Hematopoietic multipotent progenitor cell treated with erythropoietin and hydrocortisone succinate and interleukin-3 and kit ligand, for 4 days (in vitro differentiated cells): ENCODE results near the gene SMG7.
"Not testable (repeated sequence)": the region's sequence is repeated elsewhere in the genome, so short reads cannot be mapped to it uniquely, and the experiment has no call there.

Experiments
- DNase-seq: peaks from one replicate; pipeline ENCODE4 v3.0.0-alpha.2; 2015

The SMG7 gene, protein sequence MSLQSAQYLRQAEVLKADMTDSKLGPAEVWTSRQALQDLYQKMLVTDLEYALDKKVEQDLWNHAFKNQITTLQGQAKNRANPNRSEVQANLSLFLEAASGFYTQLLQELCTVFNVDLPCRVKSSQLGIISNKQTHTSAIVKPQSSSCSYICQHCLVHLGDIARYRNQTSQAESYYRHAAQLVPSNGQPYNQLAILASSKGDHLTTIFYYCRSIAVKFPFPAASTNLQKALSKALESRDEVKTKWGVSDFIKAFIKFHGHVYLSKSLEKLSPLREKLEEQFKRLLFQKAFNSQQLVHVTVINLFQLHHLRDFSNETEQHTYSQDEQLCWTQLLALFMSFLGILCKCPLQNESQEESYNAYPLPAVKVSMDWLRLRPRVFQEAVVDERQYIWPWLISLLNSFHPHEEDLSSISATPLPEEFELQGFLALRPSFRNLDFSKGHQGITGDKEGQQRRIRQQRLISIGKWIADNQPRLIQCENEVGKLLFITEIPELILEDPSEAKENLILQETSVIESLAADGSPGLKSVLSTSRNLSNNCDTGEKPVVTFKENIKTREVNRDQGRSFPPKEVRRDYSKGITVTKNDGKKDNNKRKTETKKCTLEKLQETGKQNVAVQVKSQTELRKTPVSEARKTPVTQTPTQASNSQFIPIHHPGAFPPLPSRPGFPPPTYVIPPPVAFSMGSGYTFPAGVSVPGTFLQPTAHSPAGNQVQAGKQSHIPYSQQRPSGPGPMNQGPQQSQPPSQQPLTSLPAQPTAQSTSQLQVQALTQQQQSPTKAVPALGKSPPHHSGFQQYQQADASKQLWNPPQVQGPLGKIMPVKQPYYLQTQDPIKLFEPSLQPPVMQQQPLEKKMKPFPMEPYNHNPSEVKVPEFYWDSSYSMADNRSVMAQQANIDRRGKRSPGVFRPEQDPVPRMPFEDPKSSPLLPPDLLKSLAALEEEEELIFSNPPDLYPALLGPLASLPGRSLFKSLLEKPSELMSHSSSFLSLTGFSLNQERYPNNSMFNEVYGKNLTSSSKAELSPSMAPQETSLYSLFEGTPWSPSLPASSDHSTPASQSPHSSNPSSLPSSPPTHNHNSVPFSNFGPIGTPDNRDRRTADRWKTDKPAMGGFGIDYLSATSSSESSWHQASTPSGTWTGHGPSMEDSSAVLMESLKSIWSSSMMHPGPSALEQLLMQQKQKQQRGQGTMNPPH

DNA sequence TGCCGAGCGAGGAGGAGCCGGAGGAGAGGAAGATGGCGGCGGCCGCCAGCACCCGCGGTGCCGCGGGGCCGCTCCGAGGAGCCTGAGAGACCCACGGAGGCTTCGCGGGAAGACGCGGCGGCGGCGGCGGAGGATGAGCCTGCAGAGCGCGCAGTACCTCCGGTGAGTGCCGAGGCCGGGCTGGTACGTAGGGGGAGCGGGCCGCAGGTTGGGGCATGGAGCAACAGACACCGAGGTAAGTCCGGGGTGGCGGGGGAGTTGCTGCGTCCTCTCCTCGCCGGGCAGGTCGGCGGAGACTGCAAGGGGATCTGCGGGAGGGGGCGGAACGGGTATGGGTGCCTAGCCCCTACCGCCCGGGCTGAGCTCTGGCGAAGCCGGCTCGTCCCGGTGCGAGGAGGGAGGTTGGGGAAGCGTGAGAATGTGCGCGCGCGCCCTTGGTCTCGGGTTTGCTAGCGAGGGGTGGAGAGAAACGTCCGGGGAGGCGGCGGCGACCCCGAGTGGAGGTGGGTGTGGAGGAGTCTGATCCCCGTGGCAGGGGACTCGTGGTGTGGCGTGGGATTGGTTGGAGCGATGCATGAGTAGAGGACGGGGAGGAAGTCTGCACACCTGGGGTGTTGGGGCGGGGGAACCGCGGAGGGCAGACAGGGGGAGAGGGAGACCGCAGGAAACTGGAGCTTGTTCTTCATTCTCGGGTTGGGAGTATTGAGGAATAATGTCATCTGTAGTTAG is at the start of gene SMG7:
TSS of gene SMG7 (plus strand) at position 12 of the 729 bp plus-strand sequence. CDS start at position 134, 122 bp downstream.
- DNase-seq, result peak; percentile 66

DNA sequence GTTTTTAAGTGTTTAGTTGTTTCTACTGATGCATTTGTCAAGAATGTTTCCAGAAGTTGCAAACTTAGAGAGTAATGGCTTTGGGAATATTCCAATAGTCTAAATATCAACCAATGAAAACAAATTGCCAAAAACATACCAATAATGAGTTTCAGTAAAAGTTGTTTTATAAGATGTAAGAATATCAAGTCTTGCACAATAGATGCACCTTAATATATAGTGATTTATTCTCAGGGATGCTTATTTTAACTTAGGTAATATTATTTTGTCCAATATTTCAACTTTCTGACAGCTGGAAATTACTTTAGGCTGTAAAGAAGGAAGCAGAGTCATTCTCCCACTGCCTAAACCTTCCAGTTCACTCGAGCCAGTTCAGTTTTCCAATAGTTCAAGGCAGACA is 48.8 kb upstream of the SMG7 start:
- DNase-seq, result no peak

DNA sequence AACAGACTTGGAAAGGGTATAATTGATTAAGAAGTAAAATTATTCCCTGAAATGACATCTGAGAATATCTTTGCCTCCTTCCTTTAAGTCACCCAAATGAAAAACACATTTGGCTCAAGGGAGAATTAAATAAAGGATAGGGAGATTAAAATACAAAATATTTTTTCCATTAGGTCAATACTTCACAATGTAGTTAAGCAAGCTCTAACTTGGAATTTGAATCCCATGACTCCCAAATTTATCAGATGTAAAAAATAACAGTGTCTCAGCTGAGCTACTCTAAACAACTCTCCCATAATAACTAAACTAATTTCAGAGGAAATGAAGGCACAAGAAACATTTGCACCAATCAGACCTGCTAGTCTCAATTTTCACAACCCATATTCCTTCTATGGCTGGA is 47.6 kb upstream of the SMG7 start:
- no peak for DNase-seq

DNA sequence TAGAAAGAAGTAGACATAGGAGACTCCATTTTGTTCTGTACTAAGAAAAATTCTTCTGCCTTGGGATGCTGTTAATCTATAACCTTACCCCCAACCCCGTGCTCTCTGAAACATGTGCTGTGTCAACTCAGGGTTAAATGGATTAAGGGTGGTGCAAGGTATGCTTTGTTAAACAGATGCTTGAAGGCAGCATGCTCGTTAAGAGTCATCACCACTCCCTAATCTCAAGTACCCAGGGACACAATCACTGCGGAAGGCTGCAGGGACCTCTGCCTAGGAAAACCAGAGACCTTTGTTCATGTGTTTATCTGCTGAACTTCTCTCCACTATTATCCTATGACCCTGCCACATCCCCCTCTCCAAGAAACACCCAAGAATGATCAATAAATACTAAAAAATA is 44.7 kb upstream of the SMG7 start:
- DNase-seq, result not testable (repeated sequence)

DNA sequence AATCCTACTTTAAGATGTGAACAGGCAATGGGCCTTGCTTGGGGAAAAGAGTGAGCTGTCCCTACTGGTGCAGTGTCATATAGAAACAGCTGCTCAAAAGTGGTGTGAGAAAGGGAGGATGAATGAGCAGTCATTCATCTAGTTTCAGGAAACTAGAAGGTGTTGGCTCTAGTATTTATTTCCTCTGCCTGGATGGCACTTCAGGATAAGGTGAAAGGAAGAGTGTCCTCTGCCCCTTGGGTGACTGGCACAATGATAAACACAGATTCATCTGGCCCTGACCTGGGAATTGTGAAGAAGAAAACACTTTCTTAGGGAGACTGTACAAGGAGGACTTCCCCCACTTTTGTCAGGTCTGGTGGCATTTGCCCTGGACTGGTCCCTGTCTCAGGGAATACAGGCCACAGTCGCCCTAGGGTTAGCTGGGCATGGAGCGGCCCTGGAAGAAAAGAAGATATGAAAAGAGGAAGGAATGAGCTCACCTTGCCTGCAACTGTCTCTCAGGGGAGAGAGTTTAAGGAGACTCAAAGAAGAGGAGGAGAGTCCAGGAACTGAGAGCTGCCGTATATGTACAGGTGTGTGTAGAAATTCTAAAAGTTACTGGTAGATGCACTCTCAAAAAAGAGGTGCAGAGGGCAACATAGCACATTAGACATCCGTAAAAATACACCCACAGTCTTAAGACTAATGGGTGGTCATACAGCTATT is 40.3 kb upstream of the SMG7 start:
- DNase-seq, result no peak

DNA sequence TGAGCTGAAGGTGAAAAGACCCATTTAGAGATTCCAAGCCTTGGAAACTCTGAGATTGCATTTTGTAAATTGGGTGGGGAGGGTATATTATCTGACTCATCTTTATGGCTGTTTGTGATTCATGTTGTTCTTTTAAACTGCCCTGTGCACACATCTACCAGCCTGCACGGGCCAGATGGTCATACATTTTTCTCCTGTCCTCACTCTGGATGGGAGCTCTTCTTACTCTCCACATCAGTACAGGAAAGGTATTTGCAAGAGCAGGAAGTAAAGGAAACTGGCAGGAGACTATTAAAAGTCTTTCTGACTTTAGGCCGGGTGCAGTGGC is 39.8 kb upstream of the SMG7 start:
- DNase-seq, result no peak

DNA sequence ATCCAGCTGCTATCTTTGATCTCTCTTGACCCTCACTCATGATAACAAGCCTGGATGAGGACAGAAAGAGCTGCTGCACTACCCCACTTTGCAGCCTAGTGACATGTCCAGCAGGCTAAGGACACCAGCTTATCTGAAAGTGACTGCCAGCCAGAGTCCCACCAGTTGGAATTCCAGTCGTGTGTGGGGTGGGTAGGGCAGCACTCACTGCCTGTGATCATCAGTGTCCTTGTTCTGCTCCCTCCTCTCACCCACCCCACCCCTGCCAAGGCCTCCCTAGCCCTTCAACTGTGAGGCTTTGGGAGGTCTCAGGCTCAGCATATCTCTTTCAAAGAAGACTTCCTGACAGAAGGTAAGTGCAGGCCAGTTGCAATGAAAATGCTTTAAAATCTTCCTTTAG is 38.6 kb upstream of the SMG7 start:
- no peak for DNase-seq

DNA sequence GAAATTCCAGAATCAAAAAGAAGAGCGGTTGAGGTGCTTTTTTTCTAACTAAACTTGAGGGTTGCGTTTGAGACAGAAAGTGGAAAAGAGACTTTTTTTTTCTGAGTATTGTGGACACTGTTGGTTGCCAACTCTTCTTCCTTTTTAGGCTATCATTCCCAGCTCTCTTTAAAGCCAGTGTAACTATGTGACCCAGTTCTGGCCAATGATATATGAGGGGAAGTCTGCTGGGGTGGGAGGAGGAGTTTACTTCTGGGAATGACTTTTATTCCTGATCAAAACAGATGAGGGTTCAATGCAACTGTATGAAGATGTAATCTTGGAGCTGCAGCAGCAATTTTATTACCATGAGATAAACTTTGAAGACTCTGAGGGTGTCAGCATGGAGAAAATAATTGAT is 36.8 kb upstream of the SMG7 start:
- no peak for DNase-seq

DNA sequence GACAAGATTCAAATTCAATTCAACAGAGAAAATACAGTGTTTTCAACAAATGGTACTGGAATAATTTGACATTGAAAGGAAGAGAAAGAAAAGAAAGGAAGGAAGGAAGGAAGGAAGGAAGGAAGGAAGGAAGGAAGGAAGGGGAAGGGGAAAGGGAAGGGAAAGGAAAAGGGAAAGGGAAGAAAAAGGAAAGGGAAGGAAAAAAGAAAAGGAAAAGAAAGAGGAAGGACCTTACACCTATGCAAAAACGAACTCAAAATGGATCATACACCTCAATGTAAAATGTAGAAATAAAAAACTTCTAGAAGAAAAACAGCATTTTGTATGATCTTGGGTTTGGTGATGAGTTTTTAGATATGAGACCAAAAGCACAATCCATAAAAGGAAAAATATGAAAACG is 34.2 kb upstream of the SMG7 start:
- DNase-seq, result no peak

DNA sequence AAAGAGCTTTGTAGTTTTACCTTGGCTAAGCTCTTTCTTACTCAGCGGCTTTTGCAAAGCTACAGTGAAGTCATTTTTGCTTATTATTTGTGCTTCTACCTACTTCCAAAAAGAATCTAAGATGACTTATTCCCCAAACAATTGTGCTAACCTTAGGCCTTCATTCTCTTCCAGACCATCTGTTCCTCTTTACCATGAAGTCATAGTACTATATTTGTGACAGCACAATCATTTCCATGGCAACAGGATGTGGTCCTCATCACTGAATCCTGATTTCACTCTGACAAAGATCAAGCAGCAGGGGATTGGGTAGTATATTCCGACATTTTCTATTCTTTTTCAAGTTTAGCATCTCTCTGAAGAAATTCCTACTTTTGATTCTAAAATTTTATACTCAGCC is 29.3 kb upstream of the SMG7 start:
- DNase-seq, result no peak

DNA sequence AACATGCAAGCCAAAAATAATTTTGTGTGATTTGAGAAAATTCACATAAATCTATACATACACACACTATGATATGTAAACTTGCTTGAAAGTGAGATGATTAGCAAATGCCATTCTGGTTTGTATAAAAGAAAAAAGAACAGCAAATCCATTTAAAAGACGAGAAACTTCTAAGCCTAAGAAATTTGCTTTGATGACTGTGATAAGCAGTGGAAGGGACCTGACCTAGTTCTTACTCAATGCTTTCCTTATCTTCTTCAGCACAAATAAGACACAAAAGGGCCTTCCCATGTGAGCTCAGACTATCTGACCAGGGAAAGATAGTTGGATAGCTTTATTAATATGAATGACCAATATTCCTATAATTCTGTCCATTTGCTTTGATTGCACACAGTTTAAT is 28.8 kb upstream of the SMG7 start:
- no peak for DNase-seq

DNA sequence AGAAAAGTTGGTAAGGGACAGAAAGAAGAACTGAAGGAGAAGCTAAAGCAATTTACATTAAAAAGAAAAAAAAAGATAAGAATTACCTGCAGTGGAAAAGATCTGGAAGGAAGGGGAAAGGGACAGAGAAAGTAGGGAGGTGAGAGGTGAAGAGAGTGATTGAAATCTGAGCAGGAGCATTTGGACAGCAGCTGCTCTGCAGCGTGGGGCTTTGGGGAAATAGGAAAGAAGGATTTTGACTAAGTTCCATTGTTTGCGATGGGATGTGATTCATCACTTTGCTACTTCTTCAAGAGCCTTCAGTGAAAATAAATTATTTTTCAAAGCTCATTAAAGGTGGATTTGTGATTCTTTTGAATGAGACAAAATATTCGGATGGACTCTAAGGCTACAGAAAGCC is 28.1 kb upstream of the SMG7 start:
- DNase-seq, result no peak

DNA sequence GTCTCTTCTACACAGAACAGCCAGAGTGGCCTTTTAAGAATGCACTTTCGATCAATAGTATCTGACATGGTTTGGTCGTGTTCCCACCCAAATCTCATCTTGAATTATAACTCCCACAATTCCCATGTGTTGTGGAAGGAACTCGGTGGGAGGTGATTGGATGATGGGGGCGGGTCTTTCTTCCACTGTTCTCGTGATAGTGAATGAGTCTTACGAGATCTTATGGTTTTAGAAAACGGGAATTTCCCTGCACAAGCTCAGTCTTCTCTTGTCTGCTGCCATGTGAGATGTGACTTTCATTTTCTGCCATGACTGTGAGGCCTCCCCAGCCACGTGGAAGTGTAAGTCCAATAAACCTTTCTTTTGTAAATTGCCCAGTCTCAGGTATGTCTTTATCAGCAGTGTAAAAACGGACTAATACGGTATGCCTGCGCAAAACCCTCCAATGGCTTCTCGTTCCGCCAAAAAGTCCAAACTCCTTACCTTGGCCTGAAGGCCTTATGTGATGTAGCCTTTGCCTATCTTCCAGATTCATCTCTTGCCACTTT is 23.0 kb upstream of the SMG7 start:
- no peak for DNase-seq

DNA sequence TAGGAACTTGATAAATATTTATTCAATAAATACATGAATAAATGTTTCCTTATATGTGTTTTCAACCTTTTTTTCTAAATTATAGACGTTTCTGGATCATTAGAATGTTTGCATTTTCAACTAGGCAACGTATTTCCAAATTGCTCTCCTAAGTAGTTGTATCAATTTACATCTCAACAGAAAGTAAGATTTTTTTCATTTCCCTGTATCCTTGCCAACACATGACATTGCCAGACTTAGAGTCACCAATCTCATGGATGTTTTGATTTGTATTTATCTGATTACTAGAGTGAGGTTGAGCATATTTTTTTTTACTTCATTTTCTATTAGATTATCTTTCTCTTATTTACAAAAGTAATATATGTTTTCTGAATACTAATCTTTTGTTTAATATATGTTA is 22.2 kb upstream of the SMG7 start:
- DNase-seq, result no peak

DNA sequence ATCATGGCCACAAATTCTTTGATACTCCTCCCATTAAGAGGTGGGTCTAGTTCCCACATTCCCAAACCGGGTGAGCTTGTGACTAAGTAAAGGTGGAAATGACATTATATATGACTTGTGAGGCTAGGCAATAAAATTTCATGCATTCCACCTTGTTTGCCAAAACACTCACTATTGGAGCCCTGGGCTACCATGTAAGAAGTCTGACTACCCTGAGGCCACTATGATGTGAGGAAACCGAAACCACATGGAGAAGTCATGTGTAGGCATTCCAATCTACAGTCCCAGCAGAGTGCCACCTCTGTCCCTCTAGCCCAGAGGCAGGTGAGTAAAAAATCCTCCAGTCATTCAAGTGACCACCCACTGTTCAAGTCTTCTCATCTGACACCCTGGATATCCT is 17.9 kb upstream of the SMG7 start:
- no peak for DNase-seq

DNA sequence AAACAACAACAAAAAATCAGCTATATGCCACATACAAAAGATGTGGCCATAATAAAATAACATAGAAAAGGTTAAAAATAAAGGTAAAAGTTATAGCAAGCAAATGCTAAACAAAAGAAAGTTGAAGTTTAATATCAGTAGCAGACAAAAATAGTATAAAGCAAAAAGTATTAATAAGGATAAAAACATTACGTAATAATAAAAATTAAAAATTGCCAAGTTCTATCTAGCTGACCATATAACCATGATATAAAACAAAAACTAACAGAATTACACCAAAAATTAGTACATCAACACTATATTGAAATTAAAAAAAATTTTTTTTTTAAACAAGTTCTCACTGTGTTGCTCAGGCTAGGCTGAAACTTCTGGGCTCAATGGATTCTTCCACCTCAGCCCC is 15.5 kb upstream of the SMG7 start:
- no peak for DNase-seq

DNA sequence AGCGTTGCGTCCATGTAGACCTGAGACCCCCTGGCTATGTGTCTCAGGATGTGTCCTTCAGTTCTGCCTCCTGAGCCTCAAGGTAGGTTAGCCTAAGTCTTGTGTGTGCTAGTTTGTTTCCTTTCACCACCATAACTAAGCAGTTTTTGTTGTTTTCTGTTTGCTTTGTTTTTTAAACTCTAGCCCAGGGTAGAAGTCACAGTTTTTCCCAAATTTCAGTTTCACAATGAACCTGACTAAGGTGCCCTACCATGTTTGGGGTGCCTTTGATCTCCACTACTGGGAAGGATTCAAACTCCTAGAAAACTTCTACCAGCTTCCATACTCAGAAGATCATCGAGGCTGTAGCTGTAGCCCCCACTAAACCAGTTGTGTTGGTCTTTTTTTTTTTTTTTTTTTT is 14.8 kb upstream of the SMG7 start:
- DNase-seq, result no peak

DNA sequence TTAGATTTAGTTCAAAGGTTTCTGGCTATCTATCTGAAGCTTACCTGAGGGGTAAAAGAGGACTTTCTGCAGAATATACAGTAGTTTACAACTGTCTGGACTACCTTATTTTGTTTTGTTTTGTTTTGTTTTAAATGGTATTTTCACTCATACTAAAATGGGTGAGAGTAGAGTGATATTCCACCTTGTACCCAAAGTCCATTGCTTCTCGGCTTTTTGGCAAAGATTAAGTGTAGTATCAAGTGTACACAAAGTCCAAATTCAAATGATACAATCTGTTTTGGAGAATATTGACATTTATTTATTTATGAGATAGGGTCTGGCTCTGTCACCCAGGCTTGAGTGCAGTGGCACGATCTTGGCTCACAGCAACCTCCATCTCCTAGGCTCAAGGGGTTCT is 11.7 kb upstream of the SMG7 start:
- no peak for DNase-seq

DNA sequence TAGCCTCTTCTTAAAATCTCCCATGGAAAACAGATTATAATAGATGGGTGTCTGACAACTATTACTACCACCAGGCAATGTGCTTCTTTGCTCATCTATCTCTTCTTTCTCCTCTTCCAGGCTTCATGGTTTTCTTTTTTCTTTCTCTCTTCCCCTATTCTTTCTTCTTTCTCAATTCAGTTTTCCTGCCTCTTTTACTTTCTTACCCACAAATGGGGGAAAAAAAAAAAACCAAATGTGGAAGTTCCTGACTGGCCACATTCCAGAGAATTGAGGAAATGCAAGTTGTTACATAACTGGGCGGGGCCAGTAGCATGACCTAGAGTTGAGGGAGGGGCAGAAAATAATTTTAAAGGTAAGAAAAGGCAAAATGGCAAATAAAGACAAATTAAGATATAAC is 10.9 kb upstream of the SMG7 start:
- peak; percentile 74 for DNase-seq

DNA sequence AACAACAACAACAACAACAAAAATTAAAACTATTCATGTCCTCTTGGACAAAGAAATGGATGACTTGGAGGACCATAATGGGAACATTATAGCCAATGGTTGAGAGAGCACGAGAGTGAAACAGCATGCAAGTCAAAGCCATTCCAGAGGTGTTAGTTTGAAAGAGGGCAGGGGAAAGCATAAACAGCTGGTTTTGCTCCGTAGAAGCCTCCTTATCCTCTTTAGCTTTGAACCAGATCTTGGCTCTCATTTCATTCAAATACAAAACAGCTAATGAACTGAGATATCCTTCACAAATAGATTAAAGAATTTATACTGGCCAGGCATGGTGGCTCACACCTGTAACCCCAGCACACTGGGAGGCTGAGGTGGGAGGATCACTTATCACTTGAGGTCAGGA is 8.7 kb upstream of the SMG7 start:
- no peak for DNase-seq

DNA sequence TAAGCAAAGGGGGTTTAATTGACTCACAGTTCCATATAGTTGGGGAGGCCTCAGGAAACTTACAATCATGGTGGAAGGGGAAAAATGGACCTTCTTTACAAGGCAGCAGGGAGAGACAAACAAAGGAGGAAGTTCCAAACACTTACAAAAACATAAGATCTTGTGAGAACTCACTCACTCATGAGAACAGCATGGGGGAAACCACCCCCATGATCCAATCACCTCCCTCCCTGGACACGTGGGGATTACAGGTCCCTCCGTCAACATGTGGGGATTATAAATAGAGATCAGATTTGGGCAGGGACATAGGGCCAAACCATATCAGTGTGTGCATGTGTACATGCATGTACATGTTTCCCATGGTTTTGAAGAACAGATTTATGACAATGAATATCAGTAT is 5.5 kb upstream of the SMG7 start:
- no peak for DNase-seq

DNA sequence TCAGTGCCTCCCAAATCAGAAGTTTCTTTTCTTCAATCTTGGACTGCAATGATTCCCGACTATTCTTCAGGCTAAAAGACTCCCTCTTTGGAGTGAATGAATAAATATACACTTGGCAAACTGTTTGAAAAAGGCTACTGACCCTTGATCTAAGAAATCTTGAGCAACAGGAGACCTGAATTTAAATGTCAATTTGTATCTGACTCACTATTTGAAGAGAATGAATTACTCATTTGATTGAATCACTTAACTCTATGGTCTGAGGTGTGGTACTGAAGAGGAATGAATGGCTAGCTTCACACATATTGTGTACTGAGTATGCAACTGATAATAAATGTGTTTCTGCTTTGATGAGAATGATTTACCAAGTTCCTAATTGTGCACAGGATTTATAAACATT is 4.6 kb upstream of the SMG7 start:
- no peak for DNase-seq
